H1 (cell line): ENCODE data around the gene CCDC63. TPM values are rescaled to one million over a fixed set of nuclear protein-coding genes. Genes with fewer than 3 reads are reported as not detected.

Experiments used
- CTCF ChIA-PET: fragments of 300-600 bp; sonication (Branson Sonifier 250); formaldehyde crosslinking; loops from one replicate; lab custom pipeline; 2021; ENCODE audit not compliant: partially characterized antibody; lab: Charles Lee
- POLR2A ChIA-PET: fragments of 300-600 bp; sonication (Branson Sonifier 250); formaldehyde crosslinking; loops from one replicate; lab custom pipeline; 2021; ENCODE audit warnings: inconsistent platforms; ENCODE audit not compliant: partially characterized antibody; lab: Charles Lee
- DNase-seq, 2 experiments: peaks; one replicate each; pipeline versions ENCODE4 v3.0.0 to v3.0.0-alpha.2; 2010 to 2022; ENCODE audit warnings: low spot score in 2 of 2, low read depth in 1 of 2, mixed read lengths in 1 of 2
- FAIRE-seq: peaks from 2 replicates; lab custom pipeline; 2011; peaks lifted over from hg19 to GRCh38; lab: Jason Lieb, UNC
- H2AFZ ChIP-seq: 2 replicates; pipeline ENCODE4 v1.8.1; 2012; ENCODE audit warnings: low read length, inconsistent platforms
- H2AK5ac ChIP-seq: 2 replicates; pipeline ENCODE4 v1.6.1; 2013; ENCODE audit warnings: low read depth, low read length
- H2BK120ac ChIP-seq: replicated peaks from 2 replicates; pipeline ENCODE3; 2013; ENCODE audit warnings: low read depth, low read length, inconsistent platforms
- H2BK12ac ChIP-seq: 2 replicates; pipeline ENCODE4 v1.6.1; 2013; ENCODE audit warnings: low read depth, low read length
- H2BK15ac ChIP-seq: 2 replicates; pipeline ENCODE4 v1.6.1; 2013; ENCODE audit warnings: low read length
- H2BK20ac ChIP-seq: 2 replicates; pipeline ENCODE4 v1.6.1; 2013; ENCODE audit warnings: low read length
- H2BK5ac ChIP-seq: 2 replicates; pipeline ENCODE4 v1.6.1; 2013; ENCODE audit warnings: low read depth, low read length
- H3K14ac ChIP-seq: 2 replicates; pipeline ENCODE4 v1.6.1; 2013; ENCODE audit warnings: inconsistent platforms; ENCODE audit not compliant: insufficient read length
- H3K18ac ChIP-seq: 2 replicates; pipeline ENCODE4 v1.6.1; 2013; ENCODE audit warnings: low read length; ENCODE audit errors: extremely low read depth
- H3K23ac ChIP-seq: 2 replicates; pipeline ENCODE4 v1.6.1; 2013; ENCODE audit warnings: inconsistent platforms; ENCODE audit not compliant: insufficient read length
- H3K23me2 ChIP-seq: 2 replicates; pipeline ENCODE4 v1.6.1; 2013; ENCODE audit warnings: low read depth, low read length
- H3K27ac ChIP-seq: 2 replicates; pipeline ENCODE4 v1.6.1; 2011; ENCODE audit warnings: low read depth, low read length, inconsistent platforms
- H3K27me3 ChIP-seq, 4 experiments: replicated peaks in 1 of 4; 1 replicate in 1 of 4; 2 replicates in 3 of 4; pipeline versions ENCODE4 v1.6.1 to v1.8.1; 2011 to 2013; ENCODE audit warnings: low read length in 3 of 4, mild to moderate bottlenecking in 3 of 4, inconsistent platforms in 2 of 4, mixed read lengths in 2 of 4, moderate library complexity in 1 of 4; ENCODE audit not compliant: control insufficient read depth in 3 of 4, insufficient read depth in 3 of 4; ENCODE audit errors: extremely low read depth in 1 of 4
- H3K36me3 ChIP-seq, 4 experiments: 2 replicates each; pipeline versions ENCODE4 v1.6.1 to v1.8.1; 2011 to 2013; ENCODE audit warnings: mild to moderate bottlenecking in 4 of 4, low read length in 3 of 4, moderate library complexity in 2 of 4, control low read depth in 1 of 4, inconsistent platforms in 1 of 4; ENCODE audit not compliant: insufficient read depth in 4 of 4, control insufficient read depth in 2 of 4
- H3K4ac ChIP-seq: replicated peaks from 2 replicates; pipeline ENCODE3; 2013; ENCODE audit warnings: low read length, low read depth, mixed read lengths, inconsistent platforms; ENCODE audit not compliant: insufficient read length
- H3K4me1 ChIP-seq, 4 experiments: replicated peaks in 1 of 4; 1 replicate in 1 of 4; 2 replicates in 3 of 4; pipeline versions ENCODE4 v1.6.1 to v1.8.1; 2011 to 2013; ENCODE audit warnings: low read length in 3 of 4, inconsistent platforms in 2 of 4, mixed read lengths in 1 of 4; ENCODE audit not compliant: insufficient read depth in 4 of 4, control insufficient read depth in 3 of 4
- H3K4me2 ChIP-seq, 2 experiments: 2 replicates each; pipeline versions ENCODE4 v1.6.1 to v1.8.1; 2011 to 2013; ENCODE audit warnings: low read depth in 2 of 2, low read length in 2 of 2, control low read depth in 1 of 2, inconsistent platforms in 1 of 2, mild to moderate bottlenecking in 1 of 2; ENCODE audit not compliant: insufficient read depth in 1 of 2
- H3K4me3 ChIP-seq, 4 experiments: fragments of 200-600, 300-600 bp in 1 of 4; sonication (generic), shearing (Covaris generic), sonication (Bioruptor Twin) in 1 of 4; 2 replicates each; pipeline versions ENCODE4 v1.5.1 to v1.8.1; 2011 to 2016; ENCODE audit warnings: low read length in 4 of 4, low read depth in 3 of 4, control low read depth in 2 of 4, inconsistent platforms in 2 of 4, mild to moderate bottlenecking in 2 of 4, mixed read lengths in 1 of 4, moderate library complexity in 1 of 4; ENCODE audit not compliant: insufficient read depth in 2 of 4; ENCODE audit errors: extremely low read depth in 1 of 4
- H3K56ac ChIP-seq: replicated peaks from 2 replicates; pipeline ENCODE3; 2013; ENCODE audit warnings: low read depth, mild to moderate bottlenecking, mixed read lengths, low read length, inconsistent platforms; ENCODE audit not compliant: insufficient read length
- H3K79me1 ChIP-seq: 2 replicates; pipeline ENCODE4 v1.6.1; 2013; ENCODE audit warnings: low read depth, low read length, control low read depth
- H3K79me2 ChIP-seq, 2 experiments: 2 replicates each; pipeline versions ENCODE4 v1.6.1 to v1.8.1; 2012 to 2013; ENCODE audit warnings: low read length in 2 of 2, mild to moderate bottlenecking in 2 of 2, inconsistent platforms in 1 of 2; ENCODE audit not compliant: insufficient read depth in 2 of 2, control insufficient read depth in 1 of 2
- H3K9ac ChIP-seq, 4 experiments: replicated peaks in 1 of 4; 1 replicate in 1 of 4; 2 replicates in 3 of 4; pipeline versions ENCODE4 v1.6.1 to v1.8.1; 2011 to 2013; ENCODE audit warnings: low read depth in 3 of 4, low read length in 3 of 4, control low read depth in 2 of 4, mild to moderate bottlenecking in 2 of 4, moderate library complexity in 2 of 4, inconsistent platforms in 1 of 4; ENCODE audit errors: extremely low read depth in 1 of 4
- H3K9me3 ChIP-seq, 2 experiments: 2 replicates each; pipeline versions ENCODE4 v1.6.1 to v1.8.1; 2012 to 2013; ENCODE audit warnings: mild to moderate bottlenecking in 2 of 2, moderate library complexity in 2 of 2, control low read depth in 1 of 2, inconsistent platforms in 1 of 2, low read depth in 1 of 2, low read length in 1 of 2, mixed read lengths in 1 of 2; ENCODE audit not compliant: insufficient read depth in 2 of 2
- H4K20me1 ChIP-seq, 2 experiments: replicated peaks in 1 of 2; 2 replicates each; pipeline versions ENCODE3 to v1.8.1; 2011 to 2013; ENCODE audit warnings: inconsistent platforms in 2 of 2, low read length in 2 of 2, mild to moderate bottlenecking in 1 of 2; ENCODE audit not compliant: insufficient read depth in 2 of 2, control insufficient read depth in 1 of 2
- H4K5ac ChIP-seq: 2 replicates; pipeline ENCODE4 v1.6.1; 2013; ENCODE audit warnings: low read length, low read depth, mixed read lengths, inconsistent platforms; ENCODE audit not compliant: insufficient read length
- H4K8ac ChIP-seq: 2 replicates; pipeline ENCODE4 v1.8.0; 2013; ENCODE audit warnings: mild to moderate bottlenecking, moderate library complexity, low read length, inconsistent platforms; ENCODE audit not compliant: insufficient read depth; ENCODE audit errors: extremely low read depth
- H4K91ac ChIP-seq: replicated peaks from 2 replicates; pipeline ENCODE3; 2013; ENCODE audit warnings: low read length, mixed read lengths, inconsistent platforms; ENCODE audit not compliant: insufficient read length
- JUND ChIP-seq: IDR thresholded peaks from 2 replicates; pipeline ENCODE4 v1.6.1; 2011; ENCODE audit warnings: mild to moderate bottlenecking, improper control_type of control experiment, low read length
- KDM1A ChIP-seq: fragments of 200-600, 300-600 bp; sonication (generic); IDR thresholded peaks from 2 replicates; pipeline ENCODE4 v1.7.1; 2016; ENCODE audit warnings: mild to moderate bottlenecking, low read length, borderline replicate concordance
- KDM5A ChIP-seq: fragments of 200-600 bp; IDR thresholded peaks from 2 replicates; pipeline ENCODE4 v1.7.1; 2012; ENCODE audit warnings: mild to moderate bottlenecking, low read length, inconsistent platforms, mixed read lengths
- SIX5 ChIP-seq: IDR thresholded peaks from 2 replicates; pipeline ENCODE4 v1.6.1; 2011; ENCODE audit warnings: mild to moderate bottlenecking, low read depth, low read length
- WGBS, 2 experiments: shearing (Covaris generic) in 1 of 2; methylation state at CpG; one replicate each; pipeline versions ENCODE4 v1.1.6 to v1.1.7; 2013 to 2015; ENCODE audit warnings: low lambda C conversion rate in 2 of 2, mixed read lengths in 2 of 2, inconsistent platforms in 1 of 2, low coverage in 1 of 2, missing lambda C conversion rate in 1 of 2; ENCODE audit not compliant: insufficient replicate concordance in 2 of 2, insufficient coverage in 1 of 2, insufficient read length in 1 of 2; ENCODE audit errors: extremely low coverage in 1 of 2, missing lambda C conversion rate in 1 of 2; 5-methylcytosine and 5-hydroxymethylcytosine counted together
- polyA plus RNA-seq, 7 experiments: library from polyadenylated mRNA; depleted of rRNA in 3 of 7; stranded (reverse) in 5 of 7; unstranded in 2 of 7; fragments of >200 nt in 5 of 7; fragments of 200-250 nt in 2 of 7; gene quantifications; 1 replicate in 5 of 7; 2 replicates in 1 of 7; 4 replicates in 1 of 7; pipeline versions ENCODE4 v1.2.1 to v1.2.3, GENCODE V29; 2011 to 2013; ENCODE audit warnings: missing spikeins in 2 of 7, mixed read lengths in 2 of 7
- total RNA-seq: library from RNA; stranded (reverse); fragmentation: NEBNext Ultra II Directional; extraction: Animal tissue kit (Norgen Biotek cat#: 25700); gene quantifications from 2 replicates; pipeline ENCODE4 v1.2.1, GENCODE V29; 2021

CCDC63 gene
- total and polyA plus RNA-seq, 2 of the 8 experiments (the other 6 are each of a cell fraction or from before 2014, with no cell fraction given), result 0.42 to 0.93 TPM

DNA sequence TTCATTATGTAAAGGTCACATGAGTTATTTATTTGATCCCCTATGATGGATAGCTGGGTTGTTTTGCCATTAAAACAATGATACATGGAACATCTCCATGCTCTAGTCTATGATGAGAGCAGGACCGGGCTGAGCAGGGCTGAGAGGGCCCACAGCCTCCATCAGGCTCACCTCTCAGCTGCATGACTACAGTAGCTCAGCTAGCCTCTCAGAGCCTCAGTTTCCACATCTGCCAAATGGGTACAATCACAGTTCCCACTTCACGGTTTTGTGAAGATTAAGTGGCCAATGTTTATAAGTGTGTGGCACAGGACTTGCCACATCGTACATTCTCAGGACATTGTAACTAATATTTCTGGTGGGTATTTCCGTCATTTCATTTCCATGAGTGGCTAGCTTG lies 93.5 kb downstream of the CCDC63 start:
- TF ChIP-seq KDM5A (no peak), JUND (no peak), KDM1A (peak; percentile 70; the same call in 1 of the 2 replicates), SIX5 (no peak)
- TF ChIP-seq, all 59 proteins: peak for 1
- Histone ChIP-seq H3K23ac (no peak overlapping the region), H3K27me3 (peaks cover 0 to 2% (median 0%) of the 10 kb centered on the region in 4 experiments; a peak in 3 of 7 replicates), H3K36me3 (0 out of 8 replicates have a peak, but pooled peaks cover 0 to 4% (median 0%) of the 10 kb centered on the region in 4 experiments), H2BK20ac (no peak overlapping the region), H4K91ac (no peak overlapping the region), H3K4ac (peak overlapping the region; percentile 14), H2BK5ac (no peak overlapping the region), H3K9me3 (peaks cover 0 to 4% of the 10 kb centered on the region in 2 experiments; a peak in 1 of 4 replicates), H2AK5ac (no peak overlapping the region), H4K5ac (no peak overlapping the region), H3K9ac (no peak overlapping the region), H2BK120ac (no peak overlapping the region), H4K20me1 (peaks cover 0 to 6% of the 10 kb centered on the region in 2 experiments), H3K4me3 (no peak overlapping the region), H2AFZ (no peak overlapping the region), H4K8ac (no peak overlapping the region), H3K4me1 (peaks cover 0 to 11% (median 5%) of the 10 kb centered on the region in 4 experiments; a peak in 6 of 7 replicates), H3K14ac (no peak overlapping the region), H2BK15ac (no peak overlapping the region), H3K23me2 (no peaks in the 10 kb centered on the region), H2BK12ac (no peak overlapping the region), H3K56ac (no peak overlapping the region), H3K4me2 (no peak overlapping the region), H3K18ac (no peak overlapping the region), H3K27ac (no peak overlapping the region), H3K79me1 (no peaks in the 10 kb centered on the region), H3K79me2 (peaks cover 0 to 2% of the 10 kb centered on the region in 2 experiments; a peak in 1 of 4 replicates)
- POLR2A ChIA-PET, result interaction anchor here (1.2 kb wide), 1 partner anchor 16 kb away, joined by 4 read pairs; no protein-coding TSS in a partner anchor
- DNase-seq, result no peak
- CTCF ChIA-PET, result interaction anchor here (0.6 to 1.9 kb wide), 5 partner anchors 8 to 359 kb away, joined by 3 to 8 read pairs (median 3); no protein-coding TSS in a partner anchor
- 82% methylated on average over 4 of the region's 4 CpGs; no CpG with 5 or more reads in 1 of the 2 experiments for WGBS, 2 experiments
- FAIRE-seq, result no peak
